WTC11 (cell line): ENCODE data around the gene RAMAC. TPM values are rescaled to one million over a fixed set of nuclear protein-coding genes. Genes with fewer than 3 reads are reported as not detected.

Experiments
- ATAC-seq: fragments of 200-7000 bp; cut with Tn5 transposase; 2 replicates; pipeline ENCODE4 v1.10.0; 2021; ENCODE audit warnings: mild to moderate bottlenecking, moderate library complexity
- CTCF ChIA-PET: fragments of 300-600 bp; sonication (Branson Sonifier 250); formaldehyde crosslinking; loops from one replicate; lab custom pipeline; 2021; ENCODE audit warnings: antibody characterized with exemption; lab: Charles Lee
- POLR2A ChIA-PET: fragments of 350-600 bp; sonication (Branson Sonifier 250); formaldehyde crosslinking; loops from one replicate; lab custom pipeline; 2021; ENCODE audit warnings: antibody characterized with exemption; lab: Charles Lee
- DNase-seq: peaks from one replicate; pipeline ENCODE4 v3.0.0; 2021; ENCODE audit warnings: low spot score
- H3K27ac Mint-ChIP-seq: 2 replicates; pipeline ENCODE4 v1.8.0; 2021; ENCODE audit warnings: mixed read lengths
- H3K27me3 Mint-ChIP-seq: 2 replicates; pipeline ENCODE4 v1.8.0; 2021; ENCODE audit warnings: low read depth, mild to moderate bottlenecking, moderate library complexity, mixed read lengths
- H3K36me3 Mint-ChIP-seq: 2 replicates; pipeline ENCODE4 v1.8.0; 2021; ENCODE audit warnings: mixed read lengths
- H3K4me1 Mint-ChIP-seq: 2 replicates; pipeline ENCODE4 v1.8.0; 2022; ENCODE audit warnings: mixed read lengths
- H3K4me3 Mint-ChIP-seq: 2 replicates; pipeline ENCODE4 v1.8.0; 2021; ENCODE audit warnings: mild to moderate bottlenecking, moderate library complexity, mixed read lengths
- H3K9me3 Mint-ChIP-seq: 2 replicates; pipeline ENCODE4 v1.8.0; 2021; ENCODE audit warnings: mixed read lengths
- ATF2 ChIP-seq: sonication (generic); formaldehyde crosslinking; IDR thresholded peaks from 2 replicates; pipeline ENCODE4 v1.8.1; 2022; ENCODE audit warnings: low read depth, missing genetic modification reagents, borderline replicate concordance
- CBFB ChIP-seq: sonication (generic); formaldehyde crosslinking; IDR thresholded peaks from 2 replicates; pipeline ENCODE4 v1.8.1; 2022; ENCODE audit warnings: mild to moderate bottlenecking, low read depth, missing genetic modification reagents
- ELF4 ChIP-seq: sonication (generic); formaldehyde crosslinking; IDR thresholded peaks from 2 replicates; pipeline ENCODE4 v1.8.1; 2022; ENCODE audit warnings: low read depth, mild to moderate bottlenecking, moderate library complexity, missing genetic modification reagents
- ETV6 ChIP-seq: sonication (generic); formaldehyde crosslinking; IDR thresholded peaks from 2 replicates; pipeline ENCODE4 v1.8.1; 2022; ENCODE audit warnings: mild to moderate bottlenecking, missing genetic modification reagents
- GRHL2 ChIP-seq: fragments of 250-450 bp; sonication (Bioruptor Pico); IDR thresholded peaks from 2 replicates; pipeline ENCODE4 v1.8.0; 2022; ENCODE audit warnings: mild to moderate bottlenecking, moderate library complexity; ENCODE audit not compliant: insufficient replicate concordance, severe bottlenecking
- HMGA2 ChIP-seq: fragments of 250-450 bp; sonication (Bioruptor Pico); IDR thresholded peaks from 2 replicates; pipeline ENCODE4 v1.4.0; 2021; ENCODE audit warnings: mild to moderate bottlenecking, moderate library complexity
- IRF1 ChIP-seq: sonication (generic); formaldehyde crosslinking; IDR thresholded peaks from 2 replicates; pipeline ENCODE4 v1.8.0; 2023; ENCODE audit warnings: missing genetic modification reagents
- NFATC4 ChIP-seq: fragments of 250-450 bp; sonication (Bioruptor Pico); IDR thresholded peaks from 2 replicates; pipeline ENCODE4 v1.9.0; 2021; ENCODE audit warnings: mild to moderate bottlenecking
- OVOL2 ChIP-seq: fragments of 250-450 bp; sonication (Bioruptor Pico); IDR thresholded peaks from 2 replicates; pipeline ENCODE4 v1.9.0; 2021; ENCODE audit warnings: mild to moderate bottlenecking, borderline replicate concordance
- SMAD4 ChIP-seq: sonication (generic); formaldehyde crosslinking; IDR thresholded peaks from 2 replicates; pipeline ENCODE4 v1.8.0; 2022; ENCODE audit warnings: mild to moderate bottlenecking, missing genetic modification reagents
- ZNF121 ChIP-seq: sonication (generic); formaldehyde crosslinking; IDR thresholded peaks from 2 replicates; pipeline ENCODE4 v1.8.0; 2023; ENCODE audit warnings: missing genetic modification reagents
- ZNF138 ChIP-seq: sonication (generic); formaldehyde crosslinking; conservative IDR thresholded peaks from 2 replicates; pipeline ENCODE4 v1.8.1; 2022; ENCODE audit warnings: mild to moderate bottlenecking, moderate library complexity, missing genetic modification reagents
- ZNF219 ChIP-seq: sonication (generic); formaldehyde crosslinking; IDR thresholded peaks from 2 replicates; pipeline ENCODE4 v1.8.0; 2023; ENCODE audit warnings: missing genetic modification reagents, mild to moderate bottlenecking, borderline replicate concordance
- ZNF532 ChIP-seq: fragments of 250-450 bp; sonication (Bioruptor Pico); IDR thresholded peaks from 2 replicates; pipeline ENCODE4 v1.9.0; 2021; ENCODE audit warnings: mild to moderate bottlenecking, borderline replicate concordance
- total RNA-seq: library from RNA; stranded (reverse); gene quantifications from 3 replicates; pipeline ENCODE4 v1.2.3, GENCODE V29; 2021
- TF ChIP-seq, protein P1 (sequence below): sonication (generic); formaldehyde crosslinking; IDR thresholded peaks from 2 replicates; pipeline ENCODE4 v1.8.1; 2022; ENCODE audit warnings: missing genetic modification reagents, borderline replicate concordance
- TF ChIP-seq, protein P2 (sequence below): sonication (generic); formaldehyde crosslinking; conservative IDR thresholded peaks from 2 replicates; pipeline ENCODE4 v1.8.1; 2022; ENCODE audit warnings: mild to moderate bottlenecking, missing genetic modification reagents
- TF ChIP-seq, protein P3 (sequence below): fragments of 250-450 bp; sonication (Bioruptor Pico); IDR thresholded peaks from 2 replicates; pipeline ENCODE4 v2.1.2; 2022; ENCODE audit warnings: mild to moderate bottlenecking, moderate library complexity

RAMAC gene
- total RNA-seq, 1 experiment from 2014 or later, result 26.6 TPM

- TF ChIP-seq CBFB (CRISPR knock-in tag) (no peak), OVOL2 (CRISPR knock-in tag) (no peak), IRF1 (CRISPR knock-in tag) (no peak), ZNF219 (CRISPR knock-in tag) (no peak), NFATC4 (CRISPR knock-in tag) (no peak), HMGA2 (CRISPR knock-in tag) (no peak), SMAD4 (CRISPR knock-in tag) (no peak), ZNF532 (CRISPR knock-in tag) (no peak)
- TF ChIP-seq, protein P1, sequence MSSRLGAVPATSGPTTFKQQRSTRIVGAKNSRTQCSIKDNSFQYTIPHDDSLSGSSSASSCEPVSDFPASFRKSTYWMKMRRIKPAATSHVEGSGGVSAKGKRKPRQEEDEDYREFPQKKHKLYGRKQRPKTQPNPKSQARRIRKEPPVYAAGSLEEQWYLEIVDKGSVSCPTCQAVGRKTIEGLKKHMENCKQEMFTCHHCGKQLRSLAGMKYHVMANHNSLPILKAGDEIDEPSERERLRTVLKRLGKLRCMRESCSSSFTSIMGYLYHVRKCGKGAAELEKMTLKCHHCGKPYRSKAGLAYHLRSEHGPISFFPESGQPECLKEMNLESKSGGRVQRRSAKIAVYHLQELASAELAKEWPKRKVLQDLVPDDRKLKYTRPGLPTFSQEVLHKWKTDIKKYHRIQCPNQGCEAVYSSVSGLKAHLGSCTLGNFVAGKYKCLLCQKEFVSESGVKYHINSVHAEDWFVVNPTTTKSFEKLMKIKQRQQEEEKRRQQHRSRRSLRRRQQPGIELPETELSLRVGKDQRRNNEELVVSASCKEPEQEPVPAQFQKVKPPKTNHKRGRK (CRISPR knock-in tag), result no peak
- TF ChIP-seq, protein P2, sequence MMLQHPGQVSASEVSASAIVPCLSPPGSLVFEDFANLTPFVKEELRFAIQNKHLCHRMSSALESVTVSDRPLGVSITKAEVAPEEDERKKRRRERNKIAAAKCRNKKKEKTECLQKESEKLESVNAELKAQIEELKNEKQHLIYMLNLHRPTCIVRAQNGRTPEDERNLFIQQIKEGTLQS (CRISPR knock-in tag), result no peak
- TF ChIP-seq, protein P3, sequence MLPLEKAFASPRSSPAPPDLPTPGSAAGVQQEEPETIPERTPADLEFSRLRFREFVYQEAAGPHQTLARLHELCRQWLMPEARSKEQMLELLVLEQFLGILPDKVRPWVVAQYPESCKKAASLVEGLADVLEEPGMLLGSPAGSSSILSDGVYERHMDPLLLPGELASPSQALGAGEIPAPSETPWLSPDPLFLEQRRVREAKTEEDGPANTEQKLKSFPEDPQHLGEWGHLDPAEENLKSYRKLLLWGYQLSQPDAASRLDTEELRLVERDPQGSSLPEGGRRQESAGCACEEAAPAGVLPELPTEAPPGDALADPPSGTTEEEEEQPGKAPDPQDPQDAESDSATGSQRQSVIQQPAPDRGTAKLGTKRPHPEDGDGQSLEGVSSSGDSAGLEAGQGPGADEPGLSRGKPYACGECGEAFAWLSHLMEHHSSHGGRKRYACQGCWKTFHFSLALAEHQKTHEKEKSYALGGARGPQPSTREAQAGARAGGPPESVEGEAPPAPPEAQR (CRISPR knock-in tag), result no peak
- TF ChIP-seq, all 79 proteins: peak for 0
These were observed 34.4 kb upstream of the RAMAC start (continued) for GRCh38 chr15:82951472-82952157.

DNA sequence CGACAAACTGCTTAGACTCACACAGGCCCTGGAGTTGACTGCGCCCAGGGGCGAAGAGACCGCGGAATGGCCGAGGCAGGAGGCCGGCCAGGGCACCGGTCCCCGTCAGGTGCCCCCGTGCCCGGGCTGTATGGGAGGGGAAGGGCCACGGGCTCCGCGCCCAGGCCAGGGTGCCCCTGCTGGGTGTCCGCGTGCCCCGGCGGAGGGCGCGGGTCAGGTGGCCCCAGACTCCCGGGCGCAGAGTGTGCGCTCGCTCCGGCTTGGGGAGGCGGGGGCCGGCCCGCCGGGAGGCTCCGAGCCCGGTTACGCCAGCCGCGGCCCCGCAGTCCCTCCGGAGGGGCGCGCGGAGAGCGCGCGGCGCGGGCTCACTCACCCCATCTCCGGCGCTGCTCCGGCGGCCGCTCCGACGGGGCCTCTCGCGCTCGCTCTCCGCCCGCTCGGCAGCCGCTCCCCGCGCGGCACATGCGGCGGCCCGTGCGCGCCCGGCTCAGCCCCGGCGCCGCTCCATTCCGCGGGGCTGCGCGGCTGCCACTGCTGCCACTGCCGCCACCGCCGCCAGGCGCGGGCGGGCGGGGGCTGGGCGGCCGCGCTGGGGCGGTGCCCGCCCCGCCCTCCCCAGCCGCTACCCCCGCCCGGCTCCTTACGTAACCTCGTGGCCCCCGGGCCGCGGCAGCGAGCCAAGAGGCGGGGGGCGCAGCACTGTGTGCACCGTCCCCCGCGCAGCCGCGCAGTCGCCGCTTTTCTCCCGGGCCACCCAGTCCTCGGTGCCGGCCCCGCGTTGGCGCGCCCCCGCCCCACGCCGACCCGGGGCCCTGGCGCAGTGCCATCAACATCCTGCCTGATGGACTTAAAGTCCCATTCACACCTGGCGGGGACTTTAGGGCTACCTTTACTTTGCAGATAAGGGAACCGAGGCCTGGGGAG lies 33.6 kb upstream of the RAMAC start, which contains the start of gene HOMER2:
HOMER2 (minus strand) TSS at position 563 of the 924 bp plus-strand sequence; CDS start at position 378, 185 bp downstream.
- peak within 1 kb of the TSS; percentile 70 for H3K4me3 Mint-ChIP-seq
- POLR2A ChIA-PET, result no interaction called here
- TF ChIP-seq ELF4 (CRISPR knock-in tag) (no peak), GRHL2 (no peak), ETV6 (CRISPR knock-in tag) (0 out of 2 replicates have a peak, but pooled peaks have one; percentile 11), ATF2 (CRISPR knock-in tag) (no peak), ZNF121 (CRISPR knock-in tag) (no peak), ZNF138 (CRISPR knock-in tag) (no peak)
- peak; percentile 50 for DNase-seq
- peaks cover 15% of the 10 kb centered on the region for H3K27me3 Mint-ChIP-seq
- CTCF ChIA-PET, result no interaction called here
- no peaks in the 10 kb centered on the region for H3K36me3 Mint-ChIP-seq
- H3K27ac Mint-ChIP-seq, result no peak within 1 kb of the TSS
- H3K9me3 Mint-ChIP-seq, result no peaks in the 10 kb centered on the region
- no peaks in the 10 kb centered on the region for H3K4me1 Mint-ChIP-seq
- peak; percentile 73 for ATAC-seq
